ENCODE measurements around the gene RABL3.
"Not testable (repeated sequence)": the region's sequence is repeated elsewhere in the genome, so short reads cannot be mapped to it uniquely, and the experiment has no call there.

Gene RABL3

GRCh38 chr3:120743556-120744195 is 1.4 kb upstream of the RABL3 start:
- DNase-seq = no peak

- DNase-seq = peak; percentile 17
These were observed 591 bp upstream of the RABL3 start for GRCh38 chr3:120742849-120743365.

GRCh38 chr3:120741837-120742197 is 499 bp downstream of the RABL3 start:
- DNase-seq = no peak

- no peak for DNase-seq
These were observed 996 bp downstream of the RABL3 start for GRCh38 chr3:120741320-120741719.

- not testable (repeated sequence) for DNase-seq
These were observed 4.3 kb downstream of the RABL3 start for GRCh38 chr3:120738006-120738405.

GRCh38 chr3:120730576-120731542 is 11.5 kb downstream of the RABL3 start:
- no peak for DNase-seq

- no peak for DNase-seq
These were observed 15.5 kb downstream of the RABL3 start for GRCh38 chr3:120726791-120727190.

GRCh38 chr3:120719167-120719834 is 23.0 kb downstream of the RABL3 start:
- peak; percentile 37 for DNase-seq

- DNase-seq = no peak
These were observed 29.1 kb downstream of the RABL3 start for GRCh38 chr3:120713262-120713661.

- DNase-seq = no peak
These were observed 31.9 kb downstream of the RABL3 start for GRCh38 chr3:120710369-120710768.

GRCh38 chr3:120708408-120708807 is 33.9 kb downstream of the RABL3 start:
- DNase-seq = no peak

GRCh38 chr3:120706950-120707349 is 35.4 kb downstream of the RABL3 start:
- DNase-seq = no peak

GRCh38 chr3:120705884-120706582 is 36.3 kb downstream of the RABL3 start:
- no peak for DNase-seq

- no peak for DNase-seq
These were observed 43.0 kb downstream of the RABL3 start for GRCh38 chr3:120699333-120699732.

- no peak for DNase-seq
These were observed 48.7 kb downstream of the RABL3 start for GRCh38 chr3:120693439-120694171.

GRCh38 chr3:120689395-120689794 is 52.9 kb downstream of the RABL3 start:
- DNase-seq = no peak

GRCh38 chr3:120688121-120688520 is 54.2 kb downstream of the RABL3 start:
- DNase-seq = no peak

- no peak for DNase-seq
These were observed 56.9 kb downstream of the RABL3 start for GRCh38 chr3:120685411-120685810.

- no peak for DNase-seq
These were observed 57.4 kb downstream of the RABL3 start for GRCh38 chr3:120684896-120685295.

- no peak for DNase-seq
These were observed 58.5 kb downstream of the RABL3 start for GRCh38 chr3:120683671-120684301.

GRCh38 chr3:120683213-120683612 is 59.1 kb downstream of the RABL3 start:
- DNase-seq = no peak
